Measurements from ENCODE around the gene CACNB4.

- TF ChIP-seq POLR2AphosphoS5 (IDR thresholded peaks at IDR 0.05; ENCODE audit: low read depth), result no peak
- TF ChIP-seq REST (IDR thresholded peaks at IDR 0.05; ENCODE audit: insufficient replicate concordance, low read depth), result no peak
- no peak for TF ChIP-seq CTCF (IDR thresholded peaks at IDR 0.05; ENCODE audit: insufficient read depth, low read length)
These were observed 130.8 kb downstream of the CACNB4 start for GRCh38 chr2:151967829-151968722.
